ENCODE measurements around the gene REXO4. TPM values are rescaled to one million over a fixed set of nuclear protein-coding genes. Genes with fewer than 3 reads are reported as not detected.

Gene REXO4
- total and polyA plus RNA-seq, 2 of the 8 experiments (the other 6 are each of a cell fraction or from before 2014, with no cell fraction given) = 19.1 to 38.3 TPM

DNA sequence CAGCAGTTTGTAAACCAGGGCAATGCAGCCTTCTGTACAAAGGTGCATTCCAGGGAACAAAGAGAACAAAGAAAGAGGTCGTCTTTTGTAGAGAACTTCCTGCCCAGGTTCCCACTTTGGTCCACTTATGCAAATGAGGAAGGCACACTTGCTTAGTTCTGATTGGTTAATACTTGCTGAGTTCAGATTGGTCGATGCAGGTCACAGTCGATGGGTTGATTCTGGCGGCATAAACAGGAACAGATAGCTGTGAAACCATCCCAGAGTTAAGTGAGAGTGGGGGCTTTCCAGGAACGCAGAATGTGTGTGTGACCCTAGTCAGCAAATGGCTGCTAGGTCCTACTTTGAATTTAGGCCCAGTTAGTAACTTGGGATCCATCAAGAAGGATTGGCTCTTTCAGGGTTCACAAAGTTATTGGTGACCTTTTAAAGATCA, 2.6 kb upstream of the REXO4 start:
- TF ChIP-seq CBX5 (IDR thresholded peaks at IDR 0.05; ENCODE audit: low read depth, low read length) (no peak), TEAD4 (IDR thresholded peaks at IDR 0.05; ENCODE audit: low read depth, low read length) (0 out of 2 replicates have a peak, but pooled peaks have one; percentile 26), TAF1 (IDR thresholded peaks at IDR 0.05; ENCODE audit: low read depth, low read length) (no peak), HDAC6 (IDR thresholded peaks at IDR 0.05; ENCODE audit: low read depth, low read length) (no peak)
- WGBS, 2 experiments (ENCODE audit: extremely low coverage in 1 of 2, insufficient coverage in 1 of 2, insufficient read length in 1 of 2, insufficient replicate concordance in 2 of 2, low coverage in 1 of 2, low lambda C conversion rate in 2 of 2, missing lambda C conversion rate in 1 of 2) = 86% methylated on average over 5 of the region's 5 CpGs; no CpG with 5 or more reads in 1 of the 2 experiments
- no peak for FAIRE-seq

More for the DNA sequence above, 2.6 kb upstream of the REXO4 start:
- Histone ChIP-seq H3K23me2 (ENCODE audit: low read depth, low read length) (peaks cover 4% of the 10 kb centered on the region), H4K8ac (ENCODE audit: extremely low read depth, insufficient read depth, low read length) (no peak overlapping the region), H3K9ac (replicated peaks in 1 of 4; ENCODE audit: extremely low read depth in 1 of 4, low read depth in 3 of 4, low read length in 3 of 4) (no peak overlapping the region), H3K36me3 (ENCODE audit: control insufficient read depth in 2 of 4, insufficient read depth in 4 of 4, low read length in 3 of 4) (peaks cover 0 to 6% (median 0%) of the 10 kb centered on the region in 4 experiments; a peak in 2 of 8 replicates), H4K91ac (replicated peaks; ENCODE audit: insufficient read length, low read length) (no peak overlapping the region), H3K18ac (ENCODE audit: extremely low read depth, low read length) (no peak overlapping the region), H4K5ac (ENCODE audit: insufficient read length, low read depth, low read length) (no peak overlapping the region), H3K4me2 (ENCODE audit: insufficient read depth in 1 of 2, low read depth in 2 of 2, low read length in 2 of 2) (no peak overlapping the region; a peak in 1 of 4 replicates), H3K79me2 (ENCODE audit: control insufficient read depth in 1 of 2, insufficient read depth in 2 of 2, low read length in 2 of 2) (peaks cover 0 to 22% of the 10 kb centered on the region in 2 experiments; a peak in 2 of 4 replicates), H2BK20ac (ENCODE audit: low read length) (no peak overlapping the region), H2BK120ac (replicated peaks; ENCODE audit: low read depth, low read length) (peak overlapping the region; percentile 21), H3K56ac (replicated peaks; ENCODE audit: insufficient read length, low read depth, low read length) (no peak overlapping the region), H4K20me1 (replicated peaks in 1 of 2; ENCODE audit: control insufficient read depth in 1 of 2, insufficient read depth in 2 of 2, low read length in 2 of 2) (peaks cover 0 to 5% of the 10 kb centered on the region in 2 experiments), H3K27ac (ENCODE audit: low read depth, low read length) (no peak overlapping the region), H2BK12ac (ENCODE audit: low read depth, low read length) (0 out of 2 replicates have a peak overlapping the region, but pooled peaks have one; percentile 50), H2AFZ (ENCODE audit: low read length) (no peak overlapping the region), H3K4me1 (replicated peaks in 1 of 4; ENCODE audit: control insufficient read depth in 3 of 4, insufficient read depth in 4 of 4, low read length in 3 of 4) (peaks cover 0 to 20% (median 5%) of the 10 kb centered on the region in 4 experiments; a peak in 4 of 7 replicates), H3K23ac (ENCODE audit: insufficient read length) (no peak overlapping the region), H3K4me3 (ENCODE audit: extremely low read depth in 1 of 4, insufficient read depth in 2 of 4, low read depth in 3 of 4, low read length in 4 of 4) (no peak overlapping the region), H2AK5ac (ENCODE audit: low read depth, low read length) (peak overlapping the region; percentile 95; the same call in 1 of the 2 replicates), H2BK5ac (ENCODE audit: low read depth, low read length) (no peak overlapping the region), H3K9me3 (ENCODE audit: insufficient read depth in 2 of 2, low read depth in 1 of 2, low read length in 1 of 2) (no peaks in the 10 kb centered on the region), H3K79me1 (ENCODE audit: low read depth, low read length) (peaks cover 11% of the 10 kb centered on the region), H3K14ac (ENCODE audit: insufficient read length) (no peak overlapping the region), H3K27me3 (replicated peaks in 1 of 4; ENCODE audit: control insufficient read depth in 3 of 4, extremely low read depth in 1 of 4, insufficient read depth in 3 of 4, low read length in 3 of 4) (no peaks in the 10 kb centered on the region; a peak in 1 of 7 replicates), H2BK15ac (ENCODE audit: low read length) (no peak overlapping the region), H3K4ac (replicated peaks; ENCODE audit: insufficient read length, low read depth, low read length) (no peak overlapping the region)
- POLR2A ChIA-PET (ENCODE audit: partially characterized antibody) = no interaction called here
- CTCF ChIA-PET (ENCODE audit: partially characterized antibody) = interaction anchor here (1.2 to 3.7 kb wide), 5 partner anchors 11 to 61 kb away, joined by 3 to 16 read pairs (median 4); no protein-coding TSS in a partner anchor
- DNase-seq (ENCODE audit: low read depth in 1 of 2, low spot score in 2 of 2) = no peak

Measured in H1 (cell line).